Chondrocyte (in vitro differentiated cells): ENCODE measurements around the gene SHPK. TPM values are rescaled to one million over a fixed set of nuclear protein-coding genes. Genes with fewer than 3 reads are reported as not detected.

Experiments
- DNase-seq: peaks from one replicate; pipeline ENCODE4 v3.0.0; 2021; ENCODE audit warnings: mixed read lengths, low spot score
- H3K27ac Mint-ChIP-seq: one replicate; pipeline ENCODE4 v1.8.0; 2021; ENCODE audit warnings: mild to moderate bottlenecking, moderate library complexity, mixed read lengths; ENCODE audit not compliant: unreplicated experiment
- H3K27me3 Mint-ChIP-seq: 2 replicates; pipeline ENCODE4 v1.8.0; 2021; ENCODE audit warnings: low read depth, mixed read lengths
- H3K36me3 Mint-ChIP-seq: 2 replicates; pipeline ENCODE4 v1.8.0; 2021; ENCODE audit warnings: low read depth, mixed read lengths
- H3K4me1 Mint-ChIP-seq: 2 replicates; pipeline ENCODE4 v1.8.0; 2021; ENCODE audit warnings: low read depth, mild to moderate bottlenecking, mixed read lengths
- H3K4me3 Mint-ChIP-seq: one replicate; pipeline ENCODE4 v1.8.0; 2021; ENCODE audit warnings: mild to moderate bottlenecking, moderate library complexity, mixed read lengths; ENCODE audit not compliant: unreplicated experiment
- H3K9me3 Mint-ChIP-seq: 2 replicates; pipeline ENCODE4 v1.8.0; 2021; ENCODE audit warnings: low read depth, mixed read lengths
- total RNA-seq: library from RNA; stranded (reverse); gene quantifications from 3 replicates; pipeline ENCODE4 v1.2.1, GENCODE V29; 2021
- TF ChIP-seq, protein P1 (sequence below): fragments of 200-600 bp; sonication (generic); IDR thresholded peaks from 2 replicates; pipeline ENCODE4 v1.5.0; 2021; ENCODE audit warnings: antibody characterized with exemption, mild to moderate bottlenecking, moderate library complexity

Gene SHPK
- total RNA-seq, 1 donor from 2014 or later: 5.6 TPM

DNA sequence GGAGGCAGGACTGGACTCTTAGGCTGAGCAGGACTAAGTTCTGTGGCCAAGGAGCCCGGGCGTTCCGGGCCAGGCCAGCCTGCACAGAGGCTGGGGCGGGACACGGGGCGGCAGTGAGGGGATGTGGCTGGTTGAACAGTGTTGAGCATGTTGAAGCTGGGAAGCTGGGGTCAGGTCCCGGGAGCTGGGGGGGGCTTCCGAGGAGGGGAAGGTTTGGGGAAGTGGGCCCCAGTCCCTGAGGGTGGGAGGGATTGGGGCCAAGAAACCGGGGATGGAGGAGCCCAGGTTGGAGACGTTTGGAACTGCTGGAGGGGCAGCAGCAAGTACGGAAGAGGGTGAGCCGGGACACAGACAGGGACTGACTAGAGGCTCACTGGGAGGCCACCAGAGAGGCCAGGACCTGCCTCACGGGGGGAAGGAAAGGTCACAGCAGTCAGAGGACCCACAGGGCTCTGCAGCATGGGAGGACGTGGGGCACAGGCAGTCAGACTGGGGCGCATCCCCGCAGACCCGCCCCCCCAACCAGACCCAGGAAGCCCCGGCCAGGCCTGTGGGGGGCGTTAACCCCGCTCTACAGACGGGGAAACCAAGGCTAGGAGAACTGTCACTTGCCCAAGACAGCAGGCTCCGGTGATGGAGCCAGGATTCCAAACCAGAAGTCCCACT, 22.9 kb upstream of the SHPK start:
- Mint-ChIP-seq H3K36me3 (peaks cover 4% of the 10 kb centered on the region), H3K4me1 (peaks cover 25% of the 10 kb centered on the region), H3K9me3 (no peaks in the 10 kb centered on the region), H3K27ac (peak overlapping the region; percentile 89), H3K27me3 (no peaks in the 10 kb centered on the region), H3K4me3 (no peak overlapping the region)
- TF ChIP-seq, protein P1, sequence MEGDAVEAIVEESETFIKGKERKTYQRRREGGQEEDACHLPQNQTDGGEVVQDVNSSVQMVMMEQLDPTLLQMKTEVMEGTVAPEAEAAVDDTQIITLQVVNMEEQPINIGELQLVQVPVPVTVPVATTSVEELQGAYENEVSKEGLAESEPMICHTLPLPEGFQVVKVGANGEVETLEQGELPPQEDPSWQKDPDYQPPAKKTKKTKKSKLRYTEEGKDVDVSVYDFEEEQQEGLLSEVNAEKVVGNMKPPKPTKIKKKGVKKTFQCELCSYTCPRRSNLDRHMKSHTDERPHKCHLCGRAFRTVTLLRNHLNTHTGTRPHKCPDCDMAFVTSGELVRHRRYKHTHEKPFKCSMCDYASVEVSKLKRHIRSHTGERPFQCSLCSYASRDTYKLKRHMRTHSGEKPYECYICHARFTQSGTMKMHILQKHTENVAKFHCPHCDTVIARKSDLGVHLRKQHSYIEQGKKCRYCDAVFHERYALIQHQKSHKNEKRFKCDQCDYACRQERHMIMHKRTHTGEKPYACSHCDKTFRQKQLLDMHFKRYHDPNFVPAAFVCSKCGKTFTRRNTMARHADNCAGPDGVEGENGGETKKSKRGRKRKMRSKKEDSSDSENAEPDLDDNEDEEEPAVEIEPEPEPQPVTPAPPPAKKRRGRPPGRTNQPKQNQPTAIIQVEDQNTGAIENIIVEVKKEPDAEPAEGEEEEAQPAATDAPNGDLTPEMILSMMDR: no peak
- DNase-seq: no peak

DNA sequence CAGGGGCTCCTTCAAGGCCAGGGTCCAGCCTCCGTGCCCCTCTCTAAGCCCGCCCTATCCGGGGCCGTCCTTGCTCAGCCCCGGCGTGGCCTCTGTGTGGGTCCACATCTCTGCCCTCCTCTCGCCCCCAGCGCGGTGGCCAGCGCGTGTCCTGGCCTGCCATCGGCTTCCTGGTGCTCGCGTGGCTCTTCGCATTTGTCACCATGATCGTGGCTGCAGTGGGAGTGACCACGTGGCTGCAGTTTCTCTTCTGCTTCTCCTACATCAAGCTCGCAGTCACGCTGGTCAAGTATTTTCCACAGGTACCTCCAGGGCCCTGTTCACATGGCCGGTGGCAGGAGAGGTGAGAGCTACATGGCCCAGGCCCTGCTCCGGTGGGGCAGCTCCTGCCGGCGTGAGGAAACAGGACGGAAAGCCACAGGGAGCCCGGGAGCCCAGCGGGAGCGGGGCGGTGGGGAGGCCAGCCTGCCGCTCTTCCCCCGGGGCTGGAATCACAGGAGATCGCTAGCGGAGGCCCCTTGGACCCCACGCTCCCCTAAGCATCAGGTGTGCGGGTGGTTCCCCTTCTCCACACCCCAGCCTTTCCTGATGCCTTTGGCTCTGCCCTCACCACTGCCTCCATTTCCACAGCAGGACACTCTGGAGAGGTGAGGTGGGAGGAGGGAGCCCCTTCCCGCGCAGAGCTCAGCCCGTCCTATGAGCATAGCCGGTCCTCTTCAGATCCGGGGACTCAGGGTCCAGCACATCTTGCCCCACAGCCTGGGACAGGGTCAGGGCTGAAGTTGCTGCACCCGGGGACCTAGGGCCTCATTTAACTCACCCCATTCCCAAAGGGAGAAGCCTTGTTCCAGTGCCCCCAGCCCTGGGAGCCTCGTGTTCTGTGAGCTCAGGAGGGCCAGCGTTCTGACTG, 22.1 kb upstream of the SHPK start:
- peak; percentile 81 for DNase-seq
- Mint-ChIP-seq H3K27ac (peak overlapping the region; percentile 79), H3K4me1 (peaks cover 25% of the 10 kb centered on the region), H3K4me3 (no peak overlapping the region), H3K27me3 (no peaks in the 10 kb centered on the region), H3K36me3 (peaks cover 4% of the 10 kb centered on the region), H3K9me3 (no peaks in the 10 kb centered on the region)
- TF ChIP-seq, protein P1: no peak

DNA sequence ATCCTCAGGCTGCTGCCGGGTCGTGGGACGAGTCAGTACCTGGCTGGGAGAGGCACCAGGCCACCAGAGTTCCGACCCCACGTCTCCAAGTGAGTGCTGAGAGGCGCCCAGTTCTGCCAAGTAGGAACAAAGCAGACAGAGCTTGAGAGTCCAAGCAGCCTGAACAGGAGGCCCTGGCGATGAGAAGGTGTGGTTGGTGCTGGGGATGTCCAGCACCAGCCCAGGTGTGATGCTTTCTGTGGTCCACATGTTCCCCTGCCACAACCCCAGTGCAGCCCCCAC, 21.5 kb upstream of the SHPK start:
- H3K27me3 Mint-ChIP-seq: no peaks in the 10 kb centered on the region

DNA sequence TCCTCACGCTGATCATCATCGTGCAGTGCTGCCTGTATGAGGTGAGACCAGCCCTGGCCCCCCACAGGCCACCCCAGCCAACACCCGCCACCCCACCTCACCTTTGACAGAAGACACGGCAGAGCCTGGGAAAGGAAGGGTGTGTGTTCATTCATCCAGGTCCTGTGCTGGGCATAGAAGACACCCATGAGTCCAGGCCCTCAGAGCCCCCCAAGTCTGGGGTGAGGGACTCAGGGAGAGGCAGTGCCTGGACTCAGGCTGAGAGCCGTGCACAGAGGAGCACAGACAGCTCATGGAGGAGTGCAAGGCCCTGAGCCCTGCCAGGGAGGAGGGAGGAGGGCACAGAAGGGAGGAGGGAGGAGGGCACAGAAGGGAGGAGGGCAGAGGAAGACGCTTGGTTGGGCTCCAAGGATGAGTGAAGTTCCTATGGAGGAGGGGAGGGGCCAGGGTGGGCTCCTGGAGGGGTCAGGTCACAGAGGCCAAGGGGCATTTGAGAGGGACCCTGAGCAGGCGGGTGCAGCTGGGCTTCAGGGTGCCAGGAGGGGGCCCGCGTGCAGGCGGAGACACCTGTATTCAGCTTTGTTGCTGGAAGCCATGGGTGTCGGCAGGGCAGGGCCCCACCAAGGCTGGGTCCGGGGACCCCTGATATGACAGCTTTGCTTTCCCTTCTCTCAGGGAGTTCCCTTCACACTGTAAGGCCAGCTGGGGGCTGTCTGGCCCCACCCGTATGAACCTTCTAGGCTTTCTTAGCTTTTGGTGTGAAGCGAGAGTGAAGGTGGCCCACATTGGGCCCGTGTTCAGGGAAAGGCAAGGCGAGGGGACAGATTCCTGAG, 20.9 kb upstream of the SHPK start:
- DNase-seq: peak; percentile 83
- TF ChIP-seq, protein P1: no peak
- no peaks in the 10 kb centered on the region for H3K36me3 Mint-ChIP-seq
- H3K4me3 Mint-ChIP-seq: no peak overlapping the region
- H3K9me3 Mint-ChIP-seq: no peaks in the 10 kb centered on the region
- H3K27ac Mint-ChIP-seq: no peak overlapping the region
- peaks cover 25% of the 10 kb centered on the region for H3K4me1 Mint-ChIP-seq
- no peaks in the 10 kb centered on the region for H3K27me3 Mint-ChIP-seq

More for the DNA sequence above, 21.5 kb upstream of the SHPK start:
- Mint-ChIP-seq H3K4me3 (no peak overlapping the region), H3K27ac (no peak overlapping the region), H3K36me3 (peaks cover 2% of the 10 kb centered on the region), H3K9me3 (no peaks in the 10 kb centered on the region), H3K4me1 (peaks cover 25% of the 10 kb centered on the region)
- TF ChIP-seq, protein P1: no peak
- no peak for DNase-seq

DNA sequence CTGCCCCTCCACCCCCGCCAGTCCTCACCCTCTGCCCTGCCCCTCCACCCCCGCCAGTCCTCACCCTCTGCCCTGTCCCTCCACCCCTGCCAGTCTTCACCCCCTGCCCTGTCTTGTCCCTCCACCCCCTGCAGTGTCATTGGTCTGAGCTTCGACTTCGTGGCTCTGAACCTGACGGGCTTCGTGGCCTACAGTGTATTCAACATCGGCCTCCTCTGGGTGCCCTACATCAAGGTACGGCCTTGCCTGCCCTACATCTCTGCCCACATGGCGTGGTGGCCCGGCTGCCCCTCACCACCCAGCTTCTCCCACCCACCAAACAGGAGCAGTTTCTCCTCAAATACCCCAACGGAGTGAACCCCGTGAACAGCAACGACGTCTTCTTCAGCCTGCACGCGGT, 20.3 kb upstream of the SHPK start:
- H3K27ac Mint-ChIP-seq: no peak overlapping the region
- H3K27me3 Mint-ChIP-seq: no peaks in the 10 kb centered on the region
- peaks cover 25% of the 10 kb centered on the region for H3K4me1 Mint-ChIP-seq
- TF ChIP-seq, protein P1: no peak
- no peaks in the 10 kb centered on the region for H3K9me3 Mint-ChIP-seq
- no peaks in the 10 kb centered on the region for H3K36me3 Mint-ChIP-seq
- peak; percentile 53 for DNase-seq
- H3K4me3 Mint-ChIP-seq: no peak overlapping the region
